Glomerular endothelial cell (primary cell): Measurements from ENCODE around the gene PRELID2. TPM values are rescaled to one million over a fixed set of nuclear protein-coding genes. Genes with fewer than 3 reads are reported as not detected.
"Not testable (repeated sequence)": the region's sequence is repeated elsewhere in the genome, so short reads cannot be mapped to it uniquely, and the experiment has no call there.

Experiments
- DNase-seq: peaks from one replicate; pipeline ENCODE4 v3.0.0-alpha.2; 2011; ENCODE audit warnings: low read depth, low spot score; ENCODE audit errors: extremely low read depth
- total RNA-seq: library from RNA; depleted of rRNA; stranded (reverse); fragments of >200 nt; gene quantifications from 2 replicates; pipeline ENCODE4 v1.2.3, GENCODE V29; 2015

The PRELID2 gene
- total RNA-seq, 1 donor from 2014 or later: 6.1 TPM

- no peak for DNase-seq
These were observed 5.5 kb upstream of the PRELID2 start for GRCh38 chr5:145840458-145841132.

- no peak for DNase-seq
These were observed 3.1 kb upstream of the PRELID2 start for GRCh38 chr5:145838276-145838675.

- not testable (repeated sequence) for DNase-seq
These were observed 1.1 kb upstream of the PRELID2 start for GRCh38 chr5:145836241-145836640.

- no peak for DNase-seq
These were observed 702 bp upstream of the PRELID2 start for GRCh38 chr5:145835848-145836239.

- no peak for DNase-seq
These were observed 607 bp downstream of the PRELID2 start for GRCh38 chr5:145834554-145834916.

GRCh38 chr5:145833631-145834200, 1.4 kb downstream of the PRELID2 start:
- no peak for DNase-seq

GRCh38 chr5:145830594-145830993, 4.5 kb downstream of the PRELID2 start:
- DNase-seq: no peak

GRCh38 chr5:145829708-145830361, 5.3 kb downstream of the PRELID2 start:
- no peak for DNase-seq

GRCh38 chr5:145826895-145827674, 8.1 kb downstream of the PRELID2 start:
- no peak for DNase-seq

- no peak for DNase-seq
These were observed 9.4 kb downstream of the PRELID2 start for GRCh38 chr5:145825751-145826180.

GRCh38 chr5:145824040-145824439, 11.1 kb downstream of the PRELID2 start:
- DNase-seq: no peak

GRCh38 chr5:145818604-145819003, 16.5 kb downstream of the PRELID2 start:
- no peak for DNase-seq

GRCh38 chr5:145812877-145813276, 22.3 kb downstream of the PRELID2 start:
- no peak for DNase-seq

GRCh38 chr5:145811834-145812625, 23.1 kb downstream of the PRELID2 start:
- DNase-seq: no peak

- no peak for DNase-seq
These were observed 28.2 kb downstream of the PRELID2 start for GRCh38 chr5:145806923-145807322.

GRCh38 chr5:145805819-145806218, 29.3 kb downstream of the PRELID2 start:
- DNase-seq: no peak

- DNase-seq: no peak
These were observed 30.4 kb downstream of the PRELID2 start for GRCh38 chr5:145804701-145805100.

GRCh38 chr5:145803112-145804004, 31.8 kb downstream of the PRELID2 start:
- DNase-seq: no peak

GRCh38 chr5:145801195-145801594, 33.9 kb downstream of the PRELID2 start:
- no peak for DNase-seq

GRCh38 chr5:145800181-145800580, 35.0 kb downstream of the PRELID2 start:
- DNase-seq: no peak
